OCI-LY3 (cell line): ENCODE data around the gene CACNG4.

Source experiments
- H2AFZ ChIP-seq: fragments of 200-600, 300-600 bp; shearing (Covaris generic); 2 replicates; pipeline ENCODE4 v1.6.0; 2014; ENCODE audit warnings: antibody characterized with exemption, low read depth, low read length
- H3K27ac ChIP-seq: fragments of 200-600, 300-600 bp; sonication (generic); 2 replicates; pipeline ENCODE4 v1.5.1; 2014; ENCODE audit warnings: mild to moderate bottlenecking, low read length, moderate library complexity, mixed read lengths
- H3K27me3 ChIP-seq: fragments of 200-600, 300-600 bp; sonication (generic); 2 replicates; pipeline ENCODE4 v1.6.1; 2014; ENCODE audit warnings: low read depth, low read length, mixed read lengths
- H3K36me3 ChIP-seq: fragments of 200-600, 300-600 bp; sonication (generic); replicated peaks from 2 replicates; pipeline ENCODE3; 2014; ENCODE audit warnings: low read depth, low read length, mixed read lengths
- H3K4me1 ChIP-seq: fragments of 300-600, 200-600 bp; sonication (generic); 2 replicates; pipeline ENCODE4 v1.6.1; 2014; ENCODE audit warnings: low read length, mixed read lengths
- H3K4me2 ChIP-seq: fragments of 200-600, 300-600 bp; sonication (generic); 2 replicates; pipeline ENCODE4 v1.6.1; 2014; ENCODE audit warnings: low read length, mixed read lengths
- H3K4me3 ChIP-seq: fragments of 300-600, 200-600 bp; sonication (generic); 2 replicates; pipeline ENCODE4 v1.5.1; 2014; ENCODE audit warnings: antibody characterized with exemption, mild to moderate bottlenecking, low read length, moderate library complexity
- H3K79me2 ChIP-seq: fragments of 300-600, 200-600 bp; shearing (Covaris generic); 2 replicates; pipeline ENCODE4 v1.6.1; 2014; ENCODE audit warnings: mild to moderate bottlenecking, low read length, mixed read lengths
- H3K9ac ChIP-seq: fragments of 300-600, 200-600 bp; shearing (Covaris generic); 2 replicates; pipeline ENCODE4 v1.6.0; 2014; ENCODE audit warnings: mild to moderate bottlenecking, low read length, moderate library complexity
- H3K9me3 ChIP-seq: fragments of 200-600, 300-600 bp; shearing (Covaris generic); 2 replicates; pipeline ENCODE4 v1.6.1; 2014; ENCODE audit warnings: low read length, mixed read lengths; ENCODE audit not compliant: insufficient read depth
- H4K20me1 ChIP-seq: fragments of 200-600, 300-600 bp; sonication (generic); 2 replicates; pipeline ENCODE4 v1.6.1; 2016; ENCODE audit warnings: low read length, mixed read lengths; ENCODE audit not compliant: insufficient read depth
- CTCF ChIP-seq: fragments of 200-600, 300-600 bp; sonication (generic); IDR thresholded peaks from 2 replicates; pipeline ENCODE4 v1.5.1; 2014; ENCODE audit warnings: antibody characterized with exemption, low read length, low read depth
- EZH2phosphoT487 ChIP-seq: fragments of 200-600 bp; shearing (Covaris generic); IDR thresholded peaks from 2 replicates; pipeline ENCODE4 v1.6.1; 2018; ENCODE audit warnings: antibody characterized with exemption, mixed run types, low read depth

The CACNG4 gene

GRCh38 chr17:67049025-67049739 is 84.7 kb downstream of the CACNG4 start:
- no peak overlapping the region for H3K9ac ChIP-seq
- H3K36me3 ChIP-seq: no peaks in the 10 kb centered on the region
- TF ChIP-seq EZH2phosphoT487: no peak
- no peak for TF ChIP-seq CTCF
- peaks cover 16% of the 10 kb centered on the region; the same call in 1 of the 2 replicates for H3K9me3 ChIP-seq
- H4K20me1 ChIP-seq: no peaks in the 10 kb centered on the region
- H2AFZ ChIP-seq: no peak overlapping the region
- no peaks in the 10 kb centered on the region for H3K4me1 ChIP-seq
- no peak overlapping the region for H3K4me3 ChIP-seq
- no peak overlapping the region for H3K4me2 ChIP-seq
- no peaks in the 10 kb centered on the region for H3K27me3 ChIP-seq
- no peak overlapping the region for H3K27ac ChIP-seq
- no peaks in the 10 kb centered on the region for H3K79me2 ChIP-seq

GRCh38 chr17:67050066-67050465 is 85.6 kb downstream of the CACNG4 start:
- no peaks in the 10 kb centered on the region for H3K36me3 ChIP-seq
- TF ChIP-seq CTCF (no peak), EZH2phosphoT487 (no peak)

GRCh38 chr17:67050471-67051154 is 86.1 kb downstream of the CACNG4 start:
- Histone ChIP-seq H3K9ac (no peak overlapping the region), H2AFZ (no peak overlapping the region), H3K27ac (no peak overlapping the region), H3K4me3 (no peak overlapping the region), H3K9me3 (peaks cover 16% of the 10 kb centered on the region; the same call in 1 of the 2 replicates), H3K4me1 (no peaks in the 10 kb centered on the region), H3K36me3 (no peaks in the 10 kb centered on the region), H3K27me3 (no peaks in the 10 kb centered on the region), H4K20me1 (no peaks in the 10 kb centered on the region), H3K4me2 (no peak overlapping the region), H3K79me2 (no peaks in the 10 kb centered on the region)
- TF ChIP-seq EZH2phosphoT487 (no peak), CTCF (no peak)

More at GRCh38 chr17:67050066-67050465, 85.6 kb downstream of the CACNG4 start:
- no peaks in the 10 kb centered on the region for H3K27me3 ChIP-seq
- no peak overlapping the region for H3K4me3 ChIP-seq
- H3K27ac ChIP-seq: no peak overlapping the region
- no peak overlapping the region for H3K4me2 ChIP-seq
- H3K4me1 ChIP-seq: no peaks in the 10 kb centered on the region
- H2AFZ ChIP-seq: no peak overlapping the region
- H3K79me2 ChIP-seq: no peaks in the 10 kb centered on the region
- H3K9ac ChIP-seq: no peak overlapping the region
- H3K9me3 ChIP-seq: peaks cover 16% of the 10 kb centered on the region; the same call in 1 of the 2 replicates
- no peaks in the 10 kb centered on the region for H4K20me1 ChIP-seq

- H3K27ac ChIP-seq: no peak overlapping the region
- TF ChIP-seq EZH2phosphoT487 (no peak), CTCF (no peak)
- no peak overlapping the region for H3K4me2 ChIP-seq
- H3K36me3 ChIP-seq: no peaks in the 10 kb centered on the region
- H4K20me1 ChIP-seq: no peaks in the 10 kb centered on the region
- no peaks in the 10 kb centered on the region for H3K4me1 ChIP-seq
- H3K9ac ChIP-seq: no peak overlapping the region
- H3K79me2 ChIP-seq: no peaks in the 10 kb centered on the region
- peaks cover 16% of the 10 kb centered on the region; the same call in 1 of the 2 replicates for H3K9me3 ChIP-seq
- H3K27me3 ChIP-seq: no peaks in the 10 kb centered on the region
- no peak overlapping the region for H3K4me3 ChIP-seq
- H2AFZ ChIP-seq: no peak overlapping the region
These were observed 86.6 kb downstream of the CACNG4 start for GRCh38 chr17:67051155-67051538.
